WERI-Rb-1 (cell line): Measurements from ENCODE around the gene TMEM138.

Source experiments
- DNase-seq: peaks from one replicate; pipeline ENCODE4 v3.0.0-alpha.2; 2020
- H3K27ac ChIP-seq: fragments of 250-450 bp; sonication (Bioruptor Pico); 2 replicates; pipeline ENCODE4 v1.5.1; 2020; ENCODE audit warnings: mild to moderate bottlenecking, moderate library complexity
- H3K27me3 ChIP-seq: fragments of 250-450 bp; sonication (Bioruptor Pico); 2 replicates; pipeline ENCODE4 v1.5.1; 2021; ENCODE audit warnings: mild to moderate bottlenecking, low read depth, moderate library complexity; ENCODE audit not compliant: insufficient read depth, severe bottlenecking
- H3K36me3 ChIP-seq: fragments of 250-450 bp; sonication (Bioruptor Pico); 2 replicates; pipeline ENCODE4 v1.5.1; 2020; ENCODE audit warnings: mild to moderate bottlenecking, moderate library complexity
- H3K4me3 ChIP-seq: 2 replicates; pipeline ENCODE4 v1.5.1; 2011; ENCODE audit warnings: low read depth, mild to moderate bottlenecking, control low read depth, low read length
- H3K9me3 ChIP-seq: fragments of 250-450 bp; sonication (Bioruptor Pico); 2 replicates; pipeline ENCODE4 v1.5.1; 2021; ENCODE audit warnings: mild to moderate bottlenecking, moderate library complexity; ENCODE audit not compliant: severe bottlenecking
- TF ChIP-seq, protein P1 (sequence below): IDR thresholded peaks from 2 replicates; pipeline ENCODE4 v1.5.1; 2011; ENCODE audit warnings: low read depth, mild to moderate bottlenecking, control low read depth, inconsistent platforms, low read length

The TMEM138 gene

DNA sequence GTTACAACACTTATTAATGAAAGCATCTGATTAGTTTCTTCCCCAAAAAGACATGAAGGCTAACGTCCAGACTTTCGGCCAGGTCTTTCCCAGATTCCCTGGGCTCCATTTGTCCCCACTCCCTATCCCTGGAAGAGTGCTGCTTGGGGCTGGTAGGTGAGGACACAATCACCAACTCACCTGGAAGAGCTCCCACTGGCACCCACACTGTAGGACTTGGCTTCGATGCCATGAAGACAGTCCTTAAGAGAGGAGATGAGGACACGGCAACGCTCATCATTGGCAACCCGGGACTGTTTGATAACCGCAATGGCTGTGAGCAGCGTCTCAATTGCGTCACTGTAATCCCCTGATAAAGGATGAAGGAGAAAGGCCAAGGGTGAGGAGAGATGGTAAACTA, 49.4 kb downstream of the TMEM138 start:
- peaks cover 97% of the 10 kb centered on the region for H3K36me3 ChIP-seq
- no peak overlapping the region for H3K4me3 ChIP-seq
- no peak for DNase-seq
- TF ChIP-seq, protein P1, sequence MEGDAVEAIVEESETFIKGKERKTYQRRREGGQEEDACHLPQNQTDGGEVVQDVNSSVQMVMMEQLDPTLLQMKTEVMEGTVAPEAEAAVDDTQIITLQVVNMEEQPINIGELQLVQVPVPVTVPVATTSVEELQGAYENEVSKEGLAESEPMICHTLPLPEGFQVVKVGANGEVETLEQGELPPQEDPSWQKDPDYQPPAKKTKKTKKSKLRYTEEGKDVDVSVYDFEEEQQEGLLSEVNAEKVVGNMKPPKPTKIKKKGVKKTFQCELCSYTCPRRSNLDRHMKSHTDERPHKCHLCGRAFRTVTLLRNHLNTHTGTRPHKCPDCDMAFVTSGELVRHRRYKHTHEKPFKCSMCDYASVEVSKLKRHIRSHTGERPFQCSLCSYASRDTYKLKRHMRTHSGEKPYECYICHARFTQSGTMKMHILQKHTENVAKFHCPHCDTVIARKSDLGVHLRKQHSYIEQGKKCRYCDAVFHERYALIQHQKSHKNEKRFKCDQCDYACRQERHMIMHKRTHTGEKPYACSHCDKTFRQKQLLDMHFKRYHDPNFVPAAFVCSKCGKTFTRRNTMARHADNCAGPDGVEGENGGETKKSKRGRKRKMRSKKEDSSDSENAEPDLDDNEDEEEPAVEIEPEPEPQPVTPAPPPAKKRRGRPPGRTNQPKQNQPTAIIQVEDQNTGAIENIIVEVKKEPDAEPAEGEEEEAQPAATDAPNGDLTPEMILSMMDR = no peak
- H3K27me3 ChIP-seq = no peaks in the 10 kb centered on the region
- no peaks in the 10 kb centered on the region for H3K9me3 ChIP-seq
- H3K27ac ChIP-seq = no peak overlapping the region

DNA sequence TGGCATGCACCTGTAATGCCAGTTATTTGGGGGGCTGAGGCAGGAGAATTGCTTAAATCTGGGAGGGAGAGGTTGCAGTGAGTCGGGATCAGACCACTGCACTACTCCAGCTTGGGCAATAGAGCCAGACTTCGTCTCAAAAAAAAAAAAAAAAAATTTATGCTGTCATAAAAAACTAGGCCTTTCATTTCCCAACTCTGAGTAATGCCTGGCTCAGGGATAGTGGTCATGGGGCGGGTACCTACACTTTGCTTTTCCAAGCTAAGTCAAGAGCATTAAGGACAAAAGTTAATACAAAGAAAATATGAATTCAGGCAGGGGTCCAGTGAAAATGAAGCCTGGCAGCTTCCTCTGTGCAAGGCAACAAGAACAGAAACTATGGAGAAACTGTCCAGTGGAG, 51.3 kb downstream of the TMEM138 start:
- H3K36me3 ChIP-seq = peaks cover 97% of the 10 kb centered on the region

DNA sequence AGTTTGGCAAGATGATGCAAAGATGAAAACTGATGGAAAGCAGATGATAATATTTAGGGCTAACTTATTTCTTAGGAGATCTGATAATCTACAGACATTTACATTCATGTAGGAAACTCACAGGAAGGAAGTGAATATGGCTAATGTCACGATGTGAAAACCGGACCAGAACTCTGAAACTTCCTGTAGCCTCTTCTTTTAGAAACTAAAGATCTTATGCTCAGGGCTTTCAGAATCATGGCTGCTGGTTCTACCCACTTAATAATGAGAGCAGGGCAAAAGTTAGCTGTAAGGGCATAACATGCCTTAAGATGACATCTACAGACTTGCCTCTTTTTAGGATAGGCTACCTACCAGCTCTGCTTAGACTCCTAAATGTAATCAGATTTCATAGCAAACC, 52.4 kb downstream of the TMEM138 start:
- no peaks in the 10 kb centered on the region for H3K27me3 ChIP-seq
- H3K4me3 ChIP-seq = no peak overlapping the region
- no peak for DNase-seq
- H3K27ac ChIP-seq = no peak overlapping the region
- TF ChIP-seq, protein P1 = no peak
- H3K9me3 ChIP-seq = no peaks in the 10 kb centered on the region
- H3K36me3 ChIP-seq = peaks cover 97% of the 10 kb centered on the region

More for the DNA sequence above, 51.3 kb downstream of the TMEM138 start:
- no peak overlapping the region for H3K4me3 ChIP-seq
- DNase-seq = no peak
- TF ChIP-seq, protein P1 = no peak
- no peaks in the 10 kb centered on the region for H3K9me3 ChIP-seq
- no peaks in the 10 kb centered on the region for H3K27me3 ChIP-seq
- H3K27ac ChIP-seq = no peak overlapping the region

DNA sequence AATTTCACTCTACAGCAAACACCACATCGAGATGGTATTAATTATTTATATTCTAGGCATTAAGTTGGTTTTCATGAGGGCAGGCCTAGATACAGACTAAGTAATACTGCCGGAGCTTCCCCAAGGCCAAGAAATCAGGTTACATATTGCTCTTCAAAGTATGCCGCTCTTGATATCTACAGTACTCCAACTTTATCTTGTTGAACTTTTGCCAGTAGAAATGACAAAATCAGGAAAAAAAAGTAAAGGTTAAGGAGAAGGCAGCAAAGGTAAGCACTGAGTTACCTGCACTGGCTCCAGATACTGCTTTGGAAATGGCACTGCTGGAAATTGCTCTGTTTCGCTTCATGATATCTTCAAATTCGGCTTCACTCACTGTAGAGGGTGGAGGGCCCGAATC, 53.2 kb downstream of the TMEM138 start:
- H3K27me3 ChIP-seq = no peaks in the 10 kb centered on the region
- peaks cover 97% of the 10 kb centered on the region for H3K36me3 ChIP-seq
- H3K27ac ChIP-seq = no peak overlapping the region
- TF ChIP-seq, protein P1 = no peak
- DNase-seq = no peak
- no peaks in the 10 kb centered on the region for H3K9me3 ChIP-seq
- H3K4me3 ChIP-seq = no peak overlapping the region

DNA sequence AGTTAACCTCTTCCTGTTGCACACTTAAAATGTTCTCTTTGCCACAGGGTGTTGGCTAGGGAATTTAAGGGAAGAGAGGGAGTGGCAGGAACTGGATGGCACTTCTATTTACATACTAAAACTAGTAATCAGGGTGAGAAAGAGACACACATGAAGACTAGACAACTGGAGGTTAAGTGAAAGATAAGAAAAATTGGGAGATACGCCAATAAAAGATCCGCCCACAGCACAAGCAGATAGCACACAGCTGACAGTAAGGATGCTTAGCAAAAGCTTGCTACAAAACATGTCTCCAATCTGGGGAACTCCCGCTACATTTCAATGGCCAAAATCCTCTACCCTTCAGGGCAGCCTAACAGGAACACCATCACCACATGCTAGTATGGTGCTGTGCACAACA, 54.8 kb downstream of the TMEM138 start:
- no peaks in the 10 kb centered on the region for H3K27me3 ChIP-seq
- DNase-seq = no peak
- H3K9me3 ChIP-seq = no peaks in the 10 kb centered on the region
- TF ChIP-seq, protein P1 = no peak
- H3K36me3 ChIP-seq = peaks cover 97% of the 10 kb centered on the region
- no peak overlapping the region for H3K27ac ChIP-seq
- H3K4me3 ChIP-seq = no peak overlapping the region

DNA sequence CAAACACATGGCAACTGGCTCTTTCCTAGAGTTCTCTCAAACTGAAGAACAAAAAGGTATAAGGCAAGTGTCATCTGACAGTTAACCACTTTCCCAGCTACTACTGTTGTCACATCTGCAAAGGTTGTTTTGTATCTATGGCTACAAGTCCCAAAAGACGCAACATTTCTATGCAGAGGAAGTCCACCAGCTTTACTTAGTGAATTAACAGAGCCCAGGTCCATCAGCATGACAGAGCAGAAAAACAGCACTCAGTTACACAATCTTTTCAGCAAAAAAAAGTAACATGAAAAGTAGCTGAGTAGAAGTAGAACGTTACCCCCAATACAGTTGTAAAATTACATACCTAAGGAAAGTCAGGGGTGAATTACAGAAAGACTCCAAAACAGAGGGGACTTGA, 55.5 kb downstream of the TMEM138 start:
- no peak overlapping the region for H3K27ac ChIP-seq
- no peaks in the 10 kb centered on the region for H3K27me3 ChIP-seq
- DNase-seq = no peak
- H3K36me3 ChIP-seq = peaks cover 100% of the 10 kb centered on the region
- TF ChIP-seq, protein P1 = no peak
- H3K4me3 ChIP-seq = no peak overlapping the region
- H3K9me3 ChIP-seq = no peaks in the 10 kb centered on the region
